ENCODE data around the gene LGR6. TPM values are rescaled to one million over a fixed set of nuclear protein-coding genes. Genes with fewer than 3 reads are reported as not detected.

LGR6 gene
- total RNA-seq, 1 donor from 2014 or later: 0.52 TPM

DNA sequence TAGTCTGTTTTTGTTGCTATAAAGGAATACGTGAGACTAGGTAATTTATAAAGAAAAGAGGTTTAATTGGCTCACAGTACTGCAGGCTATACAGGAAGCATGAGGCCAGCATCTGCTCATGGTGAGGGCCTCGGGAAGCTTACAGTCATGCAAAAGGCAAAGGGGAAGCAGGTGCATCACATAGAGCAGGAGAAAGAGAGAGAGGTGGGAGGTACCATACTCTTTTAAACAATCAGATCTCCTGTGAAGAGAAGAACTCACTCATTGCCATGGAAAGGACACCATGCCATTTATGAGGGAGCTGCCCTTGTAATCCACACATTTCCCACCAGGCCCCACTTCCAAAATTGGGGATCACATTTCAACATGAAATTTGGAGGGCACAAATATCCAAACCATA, 167.6 kb downstream of the LGR6 start:
- Histone ChIP-seq H3K4me3 (ENCODE audit: low read length in 3 of 3) (no peak overlapping the region), H3K36me3 (ENCODE audit: control insufficient read depth in 3 of 3, insufficient read depth in 3 of 3, low read length in 3 of 3) (no peaks in the 10 kb centered on the region), H3K9me3 (ENCODE audit: control insufficient read depth in 3 of 3, low read length in 3 of 3) (no peaks in the 10 kb centered on the region), H3K27ac (ENCODE audit: low read depth, low read length) (no peak overlapping the region), H3K9ac (ENCODE audit: low read depth in 1 of 3, low read length in 3 of 3) (no peak overlapping the region), H3K27me3 (ENCODE audit: control insufficient read depth in 3 of 3, insufficient read depth in 3 of 3, low read length in 3 of 3) (no peaks in the 10 kb centered on the region), H3K4me1 (ENCODE audit: control insufficient read depth in 3 of 3, insufficient read depth in 3 of 3, low read length in 3 of 3) (peaks cover 6 to 10% (median 7%) of the 10 kb centered on the region in 3 donors)

DNA sequence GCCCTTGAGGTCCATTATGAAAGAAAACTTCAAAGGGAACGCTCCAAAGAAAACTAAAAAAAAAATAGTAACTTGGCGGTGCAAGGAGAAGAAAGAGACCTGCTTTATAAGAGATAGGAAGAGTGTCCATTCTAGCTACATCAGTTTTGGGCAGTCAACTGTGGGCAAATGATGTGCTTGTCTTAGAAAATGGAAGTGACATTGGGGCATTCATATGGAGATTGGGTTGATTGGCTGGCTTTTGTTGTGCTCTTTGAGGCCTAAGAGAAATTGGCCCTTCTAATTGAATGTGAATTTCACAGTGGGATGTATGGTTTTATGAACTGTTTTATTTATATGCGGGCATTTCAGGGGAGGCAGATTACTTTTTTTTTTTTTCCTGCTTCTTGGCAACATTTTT, 168.1 kb downstream of the LGR6 start:
- Histone ChIP-seq H3K9ac (ENCODE audit: low read depth in 1 of 3, low read length in 3 of 3) (no peak overlapping the region), H3K27ac (ENCODE audit: low read depth, low read length) (no peak overlapping the region), H3K4me3 (ENCODE audit: low read length in 3 of 3) (no peak overlapping the region), H3K9me3 (ENCODE audit: control insufficient read depth in 3 of 3, low read length in 3 of 3) (no peaks in the 10 kb centered on the region), H3K36me3 (ENCODE audit: control insufficient read depth in 3 of 3, insufficient read depth in 3 of 3, low read length in 3 of 3) (no peaks in the 10 kb centered on the region), H3K4me1 (ENCODE audit: control insufficient read depth in 3 of 3, insufficient read depth in 3 of 3, low read length in 3 of 3) (peaks cover 6 to 10% (median 7%) of the 10 kb centered on the region in 3 donors), H3K27me3 (ENCODE audit: control insufficient read depth in 3 of 3, insufficient read depth in 3 of 3, low read length in 3 of 3) (no peaks in the 10 kb centered on the region)

DNA sequence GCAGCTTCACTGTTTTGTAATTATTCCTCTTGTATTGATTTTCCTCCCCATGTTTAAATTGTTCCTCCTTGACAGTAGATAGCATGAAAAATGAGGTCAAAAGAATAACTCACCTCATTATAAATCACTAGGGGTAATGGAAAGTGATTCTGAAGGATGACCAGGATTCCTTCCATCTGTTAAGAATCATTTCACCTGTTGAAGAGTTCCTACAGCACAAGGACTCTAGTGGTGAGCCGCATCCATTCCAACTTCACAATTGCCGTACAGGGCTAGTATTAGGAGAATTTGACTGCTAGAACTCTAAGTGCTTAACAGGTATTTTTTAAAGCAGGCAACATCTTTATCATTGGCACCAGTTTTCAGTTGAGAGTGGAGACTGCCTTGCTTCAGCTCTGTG, 168.6 kb downstream of the LGR6 start:
- Histone ChIP-seq H3K9ac (ENCODE audit: low read depth in 1 of 3, low read length in 3 of 3) (no peak overlapping the region), H3K36me3 (ENCODE audit: control insufficient read depth in 3 of 3, insufficient read depth in 3 of 3, low read length in 3 of 3) (no peaks in the 10 kb centered on the region), H3K4me3 (ENCODE audit: low read length in 3 of 3) (no peak overlapping the region), H3K9me3 (ENCODE audit: control insufficient read depth in 3 of 3, low read length in 3 of 3) (no peaks in the 10 kb centered on the region), H3K27me3 (ENCODE audit: control insufficient read depth in 3 of 3, insufficient read depth in 3 of 3, low read length in 3 of 3) (no peaks in the 10 kb centered on the region), H3K27ac (ENCODE audit: low read depth, low read length) (no peak overlapping the region), H3K4me1 (ENCODE audit: control insufficient read depth in 3 of 3, insufficient read depth in 3 of 3, low read length in 3 of 3) (peaks cover 6 to 10% (median 7%) of the 10 kb centered on the region in 3 donors)

DNA sequence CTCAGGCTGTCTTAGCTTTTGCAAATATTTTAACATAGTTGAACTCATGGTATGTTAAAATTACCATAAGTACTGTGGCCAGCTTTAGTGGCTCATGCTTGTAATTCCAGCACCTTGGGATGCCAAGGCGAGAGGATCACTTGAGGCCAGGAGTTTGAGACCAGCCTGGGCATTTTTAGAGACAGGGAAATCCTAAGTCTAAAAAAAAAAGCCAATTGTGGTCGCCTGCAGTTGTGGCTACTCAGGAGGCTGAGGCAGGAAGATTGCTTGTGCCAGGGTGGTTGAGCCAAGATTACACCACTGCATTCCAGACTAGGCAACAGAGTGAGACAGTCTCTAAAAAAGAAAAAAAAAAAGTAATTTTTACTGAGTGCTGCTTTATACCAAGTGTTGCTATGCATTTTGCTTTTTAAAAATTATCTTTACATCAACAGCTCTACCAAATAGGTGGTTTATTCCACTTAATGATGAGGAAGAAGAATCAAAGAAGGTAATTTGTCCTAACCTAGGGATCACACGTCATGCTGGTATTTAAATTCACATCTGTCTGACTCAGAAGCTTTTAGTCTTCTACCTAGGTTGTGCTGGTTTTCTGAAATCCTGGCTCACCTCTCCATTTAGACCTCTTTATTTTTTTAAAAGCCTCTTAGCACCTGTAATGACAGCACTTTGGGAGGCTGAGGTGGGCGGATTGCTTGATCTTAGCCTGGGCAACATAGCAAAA, 171.7 kb downstream of the LGR6 start:
- Histone ChIP-seq H3K4me1 (ENCODE audit: control insufficient read depth in 3 of 3, insufficient read depth in 3 of 3, low read length in 3 of 3) (peaks cover 6 to 10% (median 7%) of the 10 kb centered on the region in 3 donors), H3K9me3 (ENCODE audit: control insufficient read depth in 3 of 3, low read length in 3 of 3) (no peaks in the 10 kb centered on the region), H3K36me3 (ENCODE audit: control insufficient read depth in 3 of 3, insufficient read depth in 3 of 3, low read length in 3 of 3) (no peaks in the 10 kb centered on the region), H3K27me3 (ENCODE audit: control insufficient read depth in 3 of 3, insufficient read depth in 3 of 3, low read length in 3 of 3) (no peaks in the 10 kb centered on the region), H3K4me3 (ENCODE audit: low read length in 3 of 3) (no peak overlapping the region), H3K27ac (ENCODE audit: low read depth, low read length) (no peak overlapping the region), H3K9ac (ENCODE audit: low read depth in 1 of 3, low read length in 3 of 3) (peak overlapping the region in 1 of 3 donors; percentile 12)

DNA sequence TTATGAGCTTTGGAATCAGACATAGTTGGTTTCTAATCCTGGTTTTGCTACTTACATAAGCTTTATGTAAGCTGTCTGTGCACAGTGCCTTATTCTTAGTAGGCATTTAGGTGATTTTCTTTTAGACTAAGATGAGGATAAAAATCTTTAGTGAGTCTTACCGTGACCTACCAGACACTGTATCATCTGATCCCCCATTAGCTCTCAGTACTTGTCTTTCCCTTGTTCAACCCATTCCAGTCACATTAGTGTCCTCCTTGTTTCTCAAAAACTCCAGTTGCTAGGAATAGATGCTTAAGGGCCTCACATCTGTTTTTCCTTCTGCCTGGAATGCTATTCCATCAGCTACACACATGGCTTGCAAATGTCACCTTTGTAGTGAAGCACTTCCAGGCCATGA, 173.7 kb downstream of the LGR6 start:
- no peaks in the 10 kb centered on the region for H3K36me3 ChIP-seq (ENCODE audit: control insufficient read depth in 3 of 3, insufficient read depth in 3 of 3, low read length in 3 of 3)
- no peak overlapping the region for H3K27ac ChIP-seq (ENCODE audit: low read depth, low read length)
- H3K4me1 ChIP-seq (ENCODE audit: control insufficient read depth in 3 of 3, insufficient read depth in 3 of 3, low read length in 3 of 3): peaks cover 6 to 9% (median 7%) of the 10 kb centered on the region in 3 donors
- H3K4me3 ChIP-seq (ENCODE audit: low read length in 3 of 3): no peak overlapping the region
- H3K9ac ChIP-seq (ENCODE audit: low read depth in 1 of 3, low read length in 3 of 3): no peak overlapping the region
- H3K27me3 ChIP-seq (ENCODE audit: control insufficient read depth in 3 of 3, insufficient read depth in 3 of 3, low read length in 3 of 3): no peaks in the 10 kb centered on the region
- H3K9me3 ChIP-seq (ENCODE audit: control insufficient read depth in 3 of 3, low read length in 3 of 3): no peaks in the 10 kb centered on the region

Other genes with a start within 250 kb of the LGR6 start
- 15.1 TPM for gene LMOD1, start 247.3 kb upstream of the LGR6 start, total RNA-seq
- 25.1 TPM for gene TIMM17A, start 238.3 kb upstream of the LGR6 start, total RNA-seq
- 14.6 TPM for gene RNPEP, start 211.2 kb upstream of the LGR6 start, total RNA-seq
- gene ELF3, start 183.2 kb upstream of the LGR6 start, total RNA-seq: not detected
- under 0.01 TPM for gene GPR37L1, start 70.9 kb upstream of the LGR6 start, total RNA-seq
- gene ARL8A, start 49.1 kb upstream of the LGR6 start, total RNA-seq: 12.5 TPM
- 0.52 TPM for gene PTPN7, start 33.2 kb upstream of the LGR6 start, total RNA-seq
- 11.5 TPM for gene UBE2T, start 148.1 kb downstream of the LGR6 start, total RNA-seq
- 73.6 TPM for gene PPP1R12B, start 154.9 kb downstream of the LGR6 start, total RNA-seq